DOHH2 (cell line): ENCODE measurements around the gene PTPRT.

Experiments
- CTCF ChIP-seq: fragments of 200-600 bp; sonication (generic); IDR thresholded peaks from one replicate; pipeline ENCODE4 v1.5.1; 2014; ENCODE audit warnings: antibody characterized with exemption, mild to moderate bottlenecking, low read depth, low read length; ENCODE audit not compliant: poor library complexity, severe bottlenecking
- EZH2phosphoT487 ChIP-seq: fragments of 200-600 bp; sonication (generic); IDR thresholded peaks from 2 replicates; pipeline ENCODE4 v1.6.1; 2017; ENCODE audit warnings: borderline replicate concordance, mild to moderate bottlenecking, antibody characterized with exemption, low read length, moderate library complexity, mixed read lengths

GRCh38 chr20:42204109-42204660, 985.5 kb downstream of the PTPRT start:
- TF ChIP-seq CTCF (peak; percentile 16), EZH2phosphoT487 (no peak)
